UCSD-AML1 (cell line): ENCODE data around the gene C1QL4.
"Not testable (repeated sequence)": the region's sequence is repeated elsewhere in the genome, so short reads cannot be mapped to it uniquely, and the experiment has no call there.

Experiments used
- DNase-seq: peaks from one replicate; lab custom pipeline; 2025; ENCODE audit not compliant: unreplicated experiment; lab: John Stamatoyannopoulos, UW

Gene C1QL4

DNA sequence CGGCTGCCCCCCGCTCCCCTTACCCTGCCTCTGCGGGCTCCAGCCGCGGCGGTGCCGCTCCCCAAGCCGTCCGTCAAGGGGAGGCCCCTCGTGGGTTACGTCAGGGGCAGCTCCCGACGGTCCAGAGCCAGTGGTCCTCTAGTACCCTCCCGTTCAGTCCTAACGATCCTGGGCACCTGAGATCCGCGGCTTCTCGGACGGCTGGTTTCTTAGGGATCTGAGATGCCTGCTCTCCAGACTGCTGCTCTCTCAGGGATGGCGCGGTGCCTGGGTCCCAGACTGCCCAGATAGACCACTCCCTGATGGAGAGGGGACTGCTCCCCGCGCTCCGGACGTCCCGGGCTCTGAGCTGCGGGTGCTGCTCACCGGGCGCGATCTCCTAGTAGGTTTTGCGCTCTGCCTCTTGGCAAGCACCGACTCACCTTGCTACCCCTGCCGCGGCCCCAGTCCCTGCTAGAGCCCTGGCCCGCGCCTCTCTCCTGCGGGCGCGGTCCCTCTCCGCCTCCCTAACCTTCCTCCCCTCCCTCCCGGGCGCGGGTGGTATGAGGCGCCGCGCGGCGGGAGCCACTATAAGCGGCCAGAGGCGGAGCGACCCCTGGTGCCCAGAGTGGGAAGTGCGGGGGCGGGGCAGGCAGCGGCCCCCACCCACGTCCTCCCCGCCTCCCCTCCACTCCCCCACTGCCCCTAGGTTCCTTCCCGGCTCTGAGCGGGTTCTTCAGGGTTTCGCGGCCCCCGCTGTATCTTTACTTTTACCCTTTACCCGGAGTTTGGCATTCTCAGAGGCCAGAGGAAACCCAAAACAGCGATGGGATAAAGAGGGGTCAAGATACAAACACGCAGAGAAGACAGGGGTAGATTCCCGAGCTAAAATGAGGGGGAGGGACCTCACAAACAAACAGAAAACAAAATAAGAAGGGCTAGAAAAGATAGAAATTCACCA, at the start of gene C1QL4:
C1QL4 (minus strand) TSS at position 544 of the 940 bp plus-strand sequence. CDS start 711 bp downstream, outside the sequence.
- peak; percentile 83 for DNase-seq

DNA sequence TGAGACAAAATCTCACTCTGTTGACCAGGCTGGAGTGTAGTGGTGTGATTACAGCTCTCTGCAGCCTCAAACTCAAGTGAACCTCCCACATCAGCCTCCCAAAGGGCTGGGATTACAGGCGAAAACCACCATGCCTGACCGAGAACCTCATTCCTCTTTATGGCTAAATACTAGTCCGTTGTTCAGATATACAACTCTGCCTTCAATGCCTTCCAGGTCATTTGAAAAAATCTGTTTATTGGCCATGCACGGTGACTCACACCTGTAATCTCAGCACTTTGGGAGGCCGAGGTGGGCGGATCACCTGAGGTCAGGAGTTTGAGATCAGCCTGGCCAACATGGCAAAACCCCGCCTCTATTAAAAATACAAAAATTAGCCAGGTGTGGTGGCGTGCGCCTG, 43.2 kb upstream of the C1QL4 start:
- not testable (repeated sequence) for DNase-seq

DNA sequence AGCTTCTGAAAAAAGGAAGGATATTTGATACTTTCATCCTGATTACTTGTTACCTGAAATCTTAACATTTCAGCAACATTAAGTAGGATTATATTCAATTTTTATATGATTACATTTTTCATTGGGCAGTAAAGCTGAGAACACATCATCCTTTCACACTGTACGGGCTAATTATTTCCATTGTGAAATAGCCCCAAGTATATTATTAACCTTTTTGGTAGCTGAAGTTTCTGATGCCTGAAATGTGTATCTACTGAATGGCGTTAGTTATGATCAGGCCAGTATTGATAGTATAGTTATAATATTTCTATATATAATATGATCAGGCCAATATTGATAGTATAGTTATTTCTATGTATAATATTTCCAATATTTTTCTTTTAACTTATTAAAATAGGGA, 40.4 kb upstream of the C1QL4 start:
- DNase-seq, result no peak

DNA sequence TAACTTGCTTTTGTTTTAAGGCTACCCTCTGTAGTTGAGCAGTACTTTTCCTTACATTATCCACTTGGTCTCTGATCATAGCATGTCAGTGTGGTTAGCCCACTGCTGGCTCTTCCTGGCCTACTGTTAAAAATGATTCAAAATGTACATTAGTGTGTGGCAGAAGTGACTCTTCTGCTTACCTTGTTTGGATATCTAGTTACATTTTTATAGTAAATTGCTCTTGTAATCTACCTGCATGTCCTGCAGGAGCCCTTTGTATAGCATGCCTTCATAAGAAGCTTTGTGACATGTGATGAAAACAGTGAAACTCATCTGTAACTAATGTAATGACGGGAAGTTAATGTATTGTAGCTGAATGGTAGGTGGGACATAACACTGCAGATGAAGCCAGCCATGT, 38.4 kb upstream of the C1QL4 start:
- no peak for DNase-seq

DNA sequence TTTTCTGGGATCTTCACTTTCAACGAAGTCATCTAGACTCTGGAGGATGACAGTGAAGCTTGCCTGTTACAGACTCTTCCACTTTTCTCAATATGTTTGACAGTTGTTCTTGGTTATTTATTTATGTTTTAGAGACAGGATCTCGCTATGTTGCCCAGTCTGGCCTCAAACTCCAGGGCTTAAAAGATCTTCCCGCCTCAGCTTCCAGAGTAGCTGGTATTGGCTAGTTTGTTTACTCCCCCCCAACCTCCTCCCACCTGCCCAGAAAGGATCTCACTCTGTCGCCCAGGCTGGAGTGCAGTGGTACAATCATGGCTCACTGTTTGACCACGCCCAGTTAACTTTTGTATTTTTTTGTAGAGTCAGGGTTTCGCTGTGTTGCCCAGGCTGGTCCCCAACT, 33.6 kb upstream of the C1QL4 start:
- DNase-seq, result no peak

DNA sequence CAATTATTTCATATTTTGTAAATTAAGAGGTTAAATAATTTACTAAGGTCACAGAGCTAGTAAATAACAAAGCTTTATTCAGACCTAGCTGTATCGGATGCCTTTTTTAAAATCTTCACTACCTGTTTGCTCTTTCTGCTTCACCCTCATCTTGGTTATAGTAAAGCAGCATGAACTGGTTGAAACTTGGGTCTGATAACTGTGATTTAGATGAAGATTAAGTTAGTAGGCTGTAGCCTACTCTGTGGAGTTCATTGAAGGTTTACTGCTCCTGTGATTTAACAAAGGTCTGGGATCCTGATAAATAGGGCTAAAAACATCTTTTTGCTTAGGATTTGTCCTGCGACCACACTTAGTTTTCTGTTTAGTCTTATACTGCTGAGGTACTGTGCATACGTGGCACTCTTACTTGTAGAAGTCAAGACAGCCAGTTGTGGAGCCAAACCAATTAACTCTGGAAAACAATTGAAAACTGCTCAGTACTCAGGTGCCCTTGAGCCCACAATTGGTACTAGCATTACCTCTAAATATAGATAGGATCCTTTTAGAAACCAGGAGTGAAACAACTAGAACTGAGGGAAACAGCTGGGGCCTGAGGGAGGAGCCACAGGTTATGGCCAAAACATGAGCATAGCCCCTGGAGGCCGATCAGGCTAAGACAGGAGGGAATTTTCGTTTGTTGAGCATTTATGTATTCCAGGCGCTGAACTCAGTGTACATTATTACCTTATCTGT, 32.6 kb upstream of the C1QL4 start:
- DNase-seq, result peak; percentile 33

DNA sequence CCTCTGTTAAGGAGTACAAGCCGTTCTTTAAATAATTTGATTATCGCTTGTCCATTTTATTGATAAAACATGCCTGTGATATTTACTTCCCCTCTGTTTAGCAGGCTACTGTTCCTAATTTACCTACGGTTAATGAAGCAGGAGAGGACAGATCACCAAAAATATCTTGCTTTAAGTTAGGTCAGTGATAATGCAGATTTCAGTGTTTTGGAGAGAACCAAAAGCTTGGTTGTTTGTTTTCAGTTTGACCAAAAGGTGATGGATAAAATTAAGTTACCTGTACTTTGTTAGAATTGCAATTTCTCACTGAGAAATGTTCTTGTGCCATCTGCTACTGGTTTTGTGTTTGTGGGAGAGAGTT, 31.2 kb upstream of the C1QL4 start:
- DNase-seq, result no peak

DNA sequence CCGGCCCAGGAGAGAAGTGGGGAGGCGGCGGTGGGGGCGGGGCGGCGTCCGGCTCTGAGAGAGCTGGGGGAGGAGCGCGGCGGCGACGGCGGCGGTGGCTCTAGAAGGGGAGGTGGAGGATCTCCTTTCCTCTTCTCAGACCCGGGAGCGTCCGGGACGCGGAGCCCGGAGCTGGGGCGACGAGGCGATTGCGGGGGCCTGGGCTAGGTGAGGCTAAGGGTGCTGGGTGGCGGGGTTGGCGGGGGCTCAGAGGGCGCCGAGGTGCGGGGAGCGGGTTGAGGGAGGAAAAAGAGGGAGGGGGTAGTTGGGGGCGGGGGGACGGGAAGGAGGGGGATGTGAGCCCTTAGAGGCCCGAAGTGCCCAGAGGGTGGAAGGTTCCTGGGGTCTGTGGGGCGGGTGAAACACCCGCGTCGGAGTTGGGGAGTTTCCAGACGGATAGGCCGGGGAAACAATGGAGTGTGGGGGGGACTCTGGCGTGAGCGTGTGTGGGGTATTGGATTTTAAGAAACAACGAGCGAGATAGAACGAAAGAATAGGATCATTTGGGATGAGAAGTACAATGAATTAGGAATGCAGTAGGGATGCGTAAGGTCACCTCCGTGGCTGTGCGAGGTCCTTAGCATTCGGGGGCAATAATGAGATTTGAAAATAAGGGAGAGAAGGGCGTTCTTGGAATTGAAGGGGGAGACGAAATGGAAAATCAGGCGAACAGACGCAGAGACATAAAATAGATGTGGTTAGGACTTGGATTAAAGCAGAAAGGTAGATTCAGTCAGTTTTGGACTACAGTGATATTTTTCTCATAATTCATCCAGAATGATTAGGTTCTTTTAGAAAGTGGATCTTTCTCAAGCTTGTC, 30.6 kb upstream of the C1QL4 start, which contains the start of gene SPATS2:
SPATS2 (plus strand) TSS at position 82 of the 859 bp plus-strand sequence. CDS start 93,551 bp downstream, outside the sequence.
- no peak for DNase-seq

DNA sequence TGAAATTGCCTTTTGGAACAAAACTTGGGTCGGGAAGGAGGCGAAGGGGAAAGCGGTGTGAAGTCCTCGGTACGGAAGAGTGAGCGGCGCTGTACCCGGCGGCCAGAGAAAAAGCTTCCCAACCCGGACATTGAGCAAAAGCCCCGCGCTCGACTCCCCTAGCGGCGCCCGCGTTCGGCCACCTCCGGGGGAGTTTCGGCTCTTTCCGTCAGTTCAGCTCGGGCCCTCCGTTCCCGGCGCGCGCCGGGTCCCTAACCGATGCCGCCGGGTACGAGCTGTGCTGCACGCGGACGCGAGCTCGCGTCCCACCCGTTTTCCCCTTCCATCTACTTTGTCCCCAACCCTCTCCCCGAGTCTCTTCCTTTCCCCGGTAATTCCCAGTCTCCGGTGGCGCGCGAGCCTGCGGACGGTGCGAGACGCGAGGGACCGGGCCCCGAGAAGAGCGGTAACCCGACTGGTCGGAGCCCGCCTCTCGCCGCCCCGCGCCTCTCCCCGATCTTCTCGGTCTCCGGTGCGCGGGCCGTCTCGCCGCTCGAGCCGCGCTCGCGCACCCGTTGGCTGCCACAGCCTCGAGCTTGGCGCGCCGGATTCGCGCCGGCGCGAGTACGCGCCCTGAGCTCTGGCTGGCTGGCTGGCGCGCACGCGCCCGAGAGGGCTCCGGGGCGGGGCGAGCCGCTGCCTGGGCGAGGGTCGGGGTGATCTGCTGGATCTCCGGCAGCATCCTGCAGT, 29.8 kb upstream of the C1QL4 start:
- peak; percentile 97 for DNase-seq

DNA sequence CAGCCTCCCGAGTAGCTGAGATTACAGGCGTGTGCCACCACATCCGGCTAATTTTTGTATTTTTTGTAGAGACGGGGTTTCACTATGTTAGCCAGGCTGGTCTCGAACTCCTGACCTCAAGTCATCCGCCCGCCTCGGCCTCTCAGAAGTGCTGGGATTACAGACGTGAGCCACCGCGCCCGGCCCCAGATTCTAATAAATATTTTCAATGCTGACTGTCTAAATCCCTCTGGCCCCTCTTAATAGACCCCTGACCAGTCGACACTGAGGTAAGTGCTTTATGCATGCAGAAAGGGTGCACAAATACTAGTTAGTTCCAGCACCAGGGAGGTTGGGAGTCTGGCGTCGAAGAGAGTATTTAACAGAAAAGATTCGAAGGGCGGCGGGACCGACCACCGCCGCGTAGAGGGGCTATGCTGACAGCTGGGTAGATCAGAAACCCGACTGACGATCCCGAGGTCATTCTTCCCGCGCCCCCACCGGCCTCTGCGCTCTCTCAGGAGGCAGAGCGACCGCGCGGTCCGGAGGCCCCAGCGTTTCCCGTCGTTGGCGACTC, 29.2 kb upstream of the C1QL4 start:
- no peak for DNase-seq

DNA sequence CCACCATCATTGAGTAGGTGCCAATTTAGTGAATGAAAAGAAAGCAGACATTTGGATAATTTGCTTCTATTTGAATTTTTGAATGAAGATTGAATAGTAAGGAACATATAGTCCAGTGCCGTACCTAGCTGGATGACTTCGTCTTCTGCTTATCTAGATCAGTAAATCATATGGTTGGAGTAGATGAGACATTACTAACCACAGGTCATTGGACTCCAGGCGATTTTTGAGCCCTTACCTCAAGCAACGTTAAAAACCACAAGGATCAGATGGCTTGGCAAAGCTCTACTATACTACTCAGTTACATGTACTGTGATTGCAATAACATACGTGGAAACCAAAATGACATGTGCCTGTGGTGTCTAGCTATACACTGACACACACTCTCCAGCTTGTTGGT, 28.6 kb upstream of the C1QL4 start:
- DNase-seq, result no peak

DNA sequence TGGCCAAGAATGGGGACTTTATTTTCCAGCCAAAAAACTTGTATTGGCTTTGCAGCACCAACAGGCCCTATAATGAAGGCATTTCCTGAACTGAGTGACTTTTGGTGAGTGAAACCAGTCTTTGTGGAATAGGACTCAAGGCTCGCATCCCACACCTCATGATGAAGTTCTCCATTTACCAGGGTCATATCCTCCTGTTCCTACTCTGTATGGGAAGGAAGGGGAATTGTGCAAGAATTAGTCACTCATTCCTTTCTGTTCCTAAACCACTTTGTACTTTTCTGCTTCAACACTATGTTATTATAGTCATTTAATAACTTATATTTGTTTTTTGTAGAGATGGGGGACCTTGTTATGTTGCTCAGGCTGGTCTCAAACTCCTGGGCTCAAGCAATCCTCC, 28.0 kb upstream of the C1QL4 start:
- no peak for DNase-seq

DNA sequence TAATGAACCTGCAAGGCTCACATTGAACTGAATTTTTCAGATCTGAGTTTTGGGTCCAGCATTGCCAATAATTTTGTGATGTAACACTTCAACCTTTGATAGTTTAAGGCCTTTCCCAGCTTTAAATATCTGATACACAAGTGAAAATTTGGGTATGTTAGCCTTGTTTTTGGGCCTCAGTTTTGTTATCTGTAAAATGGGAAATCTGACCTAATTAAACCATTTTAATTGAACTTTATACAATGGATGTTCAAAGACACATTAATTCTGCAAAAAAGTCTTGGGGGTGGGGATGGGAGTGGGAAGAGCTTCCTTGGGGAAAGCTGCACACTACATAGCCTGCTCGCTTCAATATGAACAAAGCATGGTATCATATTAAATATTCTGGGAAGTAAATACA, 25.1 kb upstream of the C1QL4 start:
- DNase-seq, result no peak

DNA sequence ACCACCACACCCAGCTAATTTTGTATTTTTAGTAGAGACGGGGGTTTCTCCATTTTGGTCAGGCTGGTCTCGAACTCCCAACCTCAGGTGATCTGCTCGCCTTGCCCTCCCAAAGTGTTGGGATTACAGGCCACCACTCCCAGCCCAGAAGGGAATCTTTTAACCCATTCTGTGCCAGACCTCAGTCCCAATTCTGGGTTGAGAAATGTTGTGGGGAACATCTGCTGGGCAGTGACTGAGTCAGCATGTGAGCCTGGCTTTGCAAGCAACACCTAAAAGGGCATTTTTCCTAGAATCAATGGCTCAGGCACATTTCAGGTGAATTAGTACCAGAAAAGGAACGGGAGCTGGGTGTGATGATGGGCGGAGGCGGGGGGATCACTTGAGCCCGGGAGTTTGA, 22.7 kb upstream of the C1QL4 start:
- no peak for DNase-seq

DNA sequence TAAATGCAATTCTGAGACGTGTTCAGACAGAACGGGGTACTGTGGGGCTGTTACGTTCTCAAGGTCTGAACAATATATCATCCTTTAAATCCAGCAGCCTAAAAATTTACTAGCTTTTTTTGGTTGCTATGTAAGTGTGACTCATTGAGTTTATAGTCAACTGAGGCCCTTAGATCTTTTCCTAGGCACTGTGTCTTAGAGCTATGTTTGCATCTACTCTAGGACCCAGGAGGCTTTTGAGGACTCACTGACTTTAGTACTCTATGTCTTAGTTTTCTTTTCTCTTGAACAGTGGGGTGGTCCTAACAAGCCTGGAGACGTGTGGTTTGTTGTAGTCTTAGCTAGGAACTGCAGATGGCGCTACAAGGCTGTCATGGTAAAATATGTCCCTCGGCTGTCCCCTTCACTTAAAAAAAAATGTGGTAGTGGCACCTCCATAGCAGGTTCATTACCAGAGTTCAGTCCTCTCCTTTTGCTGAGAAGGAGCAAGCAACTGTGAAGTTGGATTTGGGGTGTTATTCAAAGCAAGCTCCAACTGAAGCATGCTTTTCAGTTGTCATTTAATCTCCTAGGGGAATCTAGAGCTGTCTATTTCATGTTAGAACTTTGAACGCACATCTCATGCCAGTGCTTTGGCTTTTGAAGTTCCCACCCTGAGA, 21.6 kb upstream of the C1QL4 start:
- DNase-seq, result peak; percentile 28

DNA sequence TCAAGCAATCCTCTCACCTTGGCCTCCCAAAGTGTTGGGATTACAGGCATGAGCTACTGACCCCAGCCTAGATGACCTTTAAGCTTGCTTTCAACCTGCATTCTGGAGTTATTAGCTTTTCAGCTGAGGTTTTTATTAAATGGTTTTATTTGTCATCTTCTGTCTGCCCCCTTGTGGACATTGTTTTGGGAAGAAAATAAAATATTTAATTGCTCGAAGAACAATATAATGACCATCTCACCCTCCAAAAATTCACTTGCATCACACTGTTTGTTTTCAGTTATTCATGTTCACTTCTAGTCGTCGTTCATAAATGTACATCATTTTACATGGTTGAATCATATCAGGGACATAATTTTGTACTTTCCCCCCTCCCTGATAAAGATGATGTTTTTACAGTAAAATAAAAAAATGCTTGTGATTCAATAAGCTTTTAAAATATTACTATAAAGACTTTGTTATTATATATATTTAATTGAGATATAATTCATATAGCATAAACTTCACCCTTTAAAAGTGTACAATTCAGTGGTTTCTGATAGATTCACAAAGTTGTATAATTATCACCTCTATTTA, 20.2 kb upstream of the C1QL4 start:
- no peak for DNase-seq

DNA sequence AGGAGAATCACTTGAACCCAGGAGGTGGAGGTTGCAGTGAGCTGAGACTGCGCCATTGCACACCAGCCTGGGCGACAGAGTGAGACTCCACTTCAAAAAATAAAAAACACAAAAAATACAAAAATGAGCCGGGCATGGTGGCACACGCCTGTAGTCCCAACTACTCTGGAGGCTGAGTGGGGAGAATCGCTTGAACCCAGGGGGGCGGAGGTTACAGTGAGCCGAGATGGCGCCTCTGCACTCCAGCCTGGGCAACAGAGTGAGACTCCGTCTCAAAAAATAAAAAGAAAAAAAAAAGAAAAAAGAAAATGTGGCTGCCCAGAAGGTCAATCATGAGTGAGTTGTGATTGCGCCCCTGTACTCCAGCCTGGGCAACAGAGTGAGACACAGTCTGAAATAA, 18.9 kb upstream of the C1QL4 start:
- no peak for DNase-seq

DNA sequence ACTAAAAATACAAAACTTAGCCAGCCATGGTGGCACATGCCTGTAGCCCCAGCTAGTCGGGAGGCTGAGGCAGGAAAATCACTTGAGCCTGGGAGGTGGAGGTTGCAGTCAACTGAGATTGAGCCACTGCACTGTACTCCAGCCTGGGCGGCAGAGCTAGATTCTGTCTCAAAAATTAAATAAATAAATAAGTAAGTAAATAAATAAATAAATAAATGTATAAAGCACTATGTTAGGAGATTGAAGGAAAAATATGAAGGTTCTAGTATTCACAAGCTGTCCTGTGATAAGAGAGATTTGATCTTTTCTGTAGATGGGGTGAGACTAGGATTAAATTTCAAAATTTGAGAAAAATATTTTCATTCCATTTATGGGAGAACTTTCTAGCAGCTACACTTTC, 15.4 kb upstream of the C1QL4 start:
- no peak for DNase-seq

DNA sequence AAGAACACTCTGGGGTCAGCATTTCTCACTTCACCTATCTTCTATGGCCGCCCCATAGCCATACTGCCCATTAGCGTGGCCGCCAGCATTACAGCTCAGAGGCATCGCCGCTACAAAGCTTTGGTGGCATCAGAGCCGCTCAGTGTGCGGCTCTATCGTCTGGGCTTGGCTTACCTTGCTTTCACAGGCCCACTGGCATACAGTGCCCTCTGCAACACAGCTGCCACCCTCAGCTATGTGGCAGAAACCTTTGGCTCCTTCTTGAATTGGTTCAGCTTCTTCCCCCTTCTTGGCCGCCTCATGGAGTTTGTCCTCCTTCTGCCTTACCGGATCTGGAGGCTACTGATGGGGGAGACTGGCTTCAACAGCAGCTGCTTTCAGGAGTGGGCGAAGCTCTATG, 12.3 kb upstream of the C1QL4 start:
- DNase-seq, result no peak
